Measurements from ENCODE around the gene TUBB1.

TUBB1 gene

DNA sequence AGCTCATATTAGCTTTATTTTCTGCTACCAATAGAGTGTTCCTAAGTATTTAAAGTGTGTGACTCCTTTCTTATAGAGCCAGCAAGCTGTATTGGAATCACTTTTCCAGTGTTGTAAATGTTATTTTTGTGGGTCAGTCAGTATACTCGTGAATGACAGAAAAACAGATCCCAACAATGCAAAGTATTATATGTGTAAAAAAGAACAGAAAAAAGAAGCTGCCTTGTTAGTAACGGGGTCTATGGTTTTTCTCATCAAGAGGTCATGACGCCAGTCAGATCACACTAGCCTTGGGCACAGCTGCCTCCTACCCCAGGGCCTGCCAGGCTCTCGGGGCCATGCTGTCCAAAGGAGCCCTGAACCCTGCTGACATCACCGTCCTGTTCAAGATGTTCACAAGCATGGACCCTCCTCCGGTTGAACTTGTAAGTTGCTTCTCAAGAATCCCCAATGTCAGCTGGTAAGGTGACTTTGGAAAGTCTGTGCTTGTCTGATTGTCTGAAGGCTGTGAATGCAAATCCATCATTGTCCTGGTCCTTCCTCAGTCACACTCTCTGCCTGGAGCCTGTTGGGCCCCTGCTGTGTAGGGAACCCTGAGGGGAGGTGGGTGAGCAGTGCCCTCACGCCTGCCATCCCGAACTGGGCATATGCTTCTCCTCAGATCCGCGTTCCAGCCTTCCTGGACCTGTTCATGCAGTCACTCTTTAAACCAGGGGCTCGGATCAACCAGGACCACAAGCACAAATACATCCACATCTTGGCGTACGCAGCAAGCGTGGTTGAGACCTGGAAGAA is 28.4 kb upstream of the TUBB1 start:
- no peak for DNase-seq

DNA sequence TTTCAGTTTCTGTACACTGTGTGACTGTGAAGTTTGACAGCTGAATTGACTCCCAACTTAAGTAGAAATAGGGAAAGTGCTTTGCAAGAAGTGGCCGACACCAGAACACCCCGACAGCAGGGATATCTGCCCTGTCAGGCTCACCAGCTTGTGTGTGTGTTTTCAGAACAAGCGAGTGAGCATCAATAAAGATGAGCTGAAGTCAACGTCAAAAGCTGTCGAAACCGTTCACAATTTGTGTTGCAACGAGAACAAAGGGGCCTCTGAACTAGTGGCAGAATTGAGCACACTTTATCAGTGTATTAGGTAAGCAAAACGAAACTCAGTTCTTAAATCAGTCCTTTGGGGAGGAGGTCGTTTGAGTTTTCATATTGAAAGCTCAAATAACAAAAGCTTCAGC is 27.5 kb upstream of the TUBB1 start:
- DNase-seq: no peak

DNA sequence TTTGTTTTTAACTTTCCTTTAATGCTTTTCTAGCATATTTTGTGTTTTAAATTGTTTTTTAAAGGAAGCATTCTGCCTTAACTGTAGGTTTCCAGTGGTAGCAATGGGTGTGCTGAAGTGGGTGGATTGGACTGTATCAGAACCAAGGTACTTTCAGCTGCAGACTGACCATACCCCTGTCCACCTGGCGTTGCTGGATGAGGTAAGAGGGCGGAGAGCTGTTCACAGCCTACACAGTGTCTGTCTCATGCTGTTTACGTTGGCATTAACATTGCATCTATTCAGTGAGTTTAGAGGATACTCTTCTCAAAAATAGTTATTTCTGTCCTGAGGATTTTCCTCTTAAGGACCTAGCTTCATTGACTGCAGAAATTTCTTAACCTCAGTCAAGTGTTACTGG is 26.3 kb upstream of the TUBB1 start:
- no peak for DNase-seq

DNA sequence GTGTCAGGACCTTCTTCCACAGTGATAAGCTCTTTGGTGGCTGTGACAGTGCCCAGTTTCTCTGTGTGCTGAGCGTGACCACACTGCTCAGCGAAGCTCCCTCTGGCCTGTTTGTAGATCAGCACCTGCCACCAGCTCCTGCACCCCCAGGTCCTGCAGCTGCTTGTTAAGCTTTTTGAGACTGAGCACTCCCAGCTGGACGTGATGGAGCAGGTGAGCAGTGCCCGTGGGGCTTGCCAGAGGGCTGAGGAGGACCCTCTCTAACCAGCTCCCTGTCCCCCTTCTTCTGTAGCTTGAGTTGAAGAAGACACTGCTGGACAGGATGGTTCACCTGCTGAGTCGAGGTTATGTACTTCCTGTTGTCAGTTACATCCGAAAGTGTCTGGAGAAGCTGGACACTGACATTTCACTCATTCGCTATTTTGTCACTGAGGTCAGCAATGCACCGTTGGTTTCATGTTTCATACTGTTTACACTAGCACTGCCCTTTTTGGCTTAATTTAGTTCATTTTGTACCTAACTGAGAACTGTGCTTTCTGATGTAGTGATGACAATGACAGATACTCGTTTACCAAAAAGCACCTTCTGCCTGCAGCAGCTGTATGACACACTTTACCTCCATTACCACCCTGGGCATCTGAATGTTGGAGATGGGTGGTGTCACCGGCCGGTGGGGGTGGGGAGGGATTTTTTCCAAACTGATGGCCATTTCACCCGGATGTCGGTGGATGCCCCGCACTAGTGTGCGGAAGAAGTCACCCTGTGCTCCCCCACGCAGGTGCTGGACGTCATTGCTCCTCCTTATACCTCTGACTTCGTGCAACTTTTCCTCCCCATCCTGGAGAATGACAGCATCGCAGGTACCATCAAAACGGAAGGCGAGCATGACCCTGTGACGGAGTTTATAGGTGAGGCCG is 25.6 kb upstream of the TUBB1 start:
- no peak for DNase-seq

DNA sequence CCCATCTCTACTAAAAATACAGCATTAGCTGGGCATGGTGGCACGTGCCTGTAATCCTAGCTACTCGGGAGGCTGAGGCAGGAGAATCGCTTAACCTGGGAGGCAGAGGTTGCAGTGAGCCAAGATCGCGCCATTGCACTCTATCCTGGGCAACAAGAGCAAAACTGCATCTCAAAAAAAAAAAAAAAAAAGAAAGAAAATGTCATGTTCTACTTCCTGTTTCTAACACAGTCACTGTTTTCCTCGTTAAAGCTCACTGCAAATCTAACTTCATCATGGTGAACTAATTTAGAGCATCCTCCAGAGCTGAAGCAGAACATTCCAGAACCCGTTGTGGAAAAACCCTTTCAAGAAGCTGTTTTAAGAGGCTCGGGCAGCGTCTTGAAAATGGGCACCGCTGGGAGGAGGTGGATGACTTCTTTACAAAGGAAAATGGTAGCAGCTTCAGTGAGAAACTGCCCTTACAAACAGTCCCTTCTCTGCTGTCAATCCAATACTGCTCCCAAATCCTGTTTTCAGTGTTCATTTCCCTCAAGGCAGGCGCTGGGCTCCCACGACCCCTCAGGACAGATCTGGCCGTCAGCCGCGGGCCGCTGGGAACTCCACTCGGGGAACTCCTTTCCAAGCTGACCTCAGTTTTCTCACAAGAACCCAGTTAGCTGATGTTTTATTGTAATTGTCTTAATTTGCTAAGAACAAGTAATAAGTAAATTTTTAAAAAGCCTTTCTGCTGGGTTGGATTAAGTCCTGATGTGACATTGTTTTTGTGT is 24.7 kb upstream of the TUBB1 start:
- no peak for DNase-seq

DNA sequence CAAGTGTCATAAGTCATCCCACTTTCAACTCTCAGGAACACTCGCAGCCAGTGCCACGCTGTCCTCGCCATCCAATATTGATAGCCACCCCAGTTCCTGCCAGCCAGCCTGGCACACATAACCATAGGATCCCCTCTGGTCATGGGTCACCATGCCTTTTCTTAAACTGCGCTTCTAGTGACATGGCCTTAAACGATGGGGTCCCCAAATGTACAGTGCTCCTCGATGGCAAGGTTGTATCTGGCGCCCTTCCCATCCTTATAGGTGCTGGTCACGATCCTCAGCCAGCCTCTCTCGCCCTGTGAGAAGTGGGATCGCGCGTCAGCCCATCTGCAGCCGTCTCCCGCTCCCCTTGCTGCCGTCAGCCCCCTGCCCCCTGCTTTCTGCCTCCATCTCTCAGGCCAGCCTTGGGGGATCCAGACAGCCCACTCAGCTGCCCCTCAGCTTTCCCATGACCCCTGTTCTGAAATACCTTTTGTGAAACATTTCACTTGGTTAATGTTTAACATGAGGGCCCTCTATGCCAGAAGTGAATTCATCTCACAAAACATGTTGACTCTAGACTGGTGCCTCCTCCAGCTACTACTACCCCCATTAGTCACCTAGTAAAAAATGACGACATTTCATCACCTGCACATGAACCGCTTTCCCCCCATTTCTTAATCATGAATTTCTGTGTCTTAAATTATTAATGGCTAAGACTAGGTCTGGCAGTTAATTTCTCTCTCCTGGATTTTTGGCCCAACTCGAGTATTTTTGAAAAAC is 23.6 kb upstream of the TUBB1 start:
- no peak for DNase-seq

DNA sequence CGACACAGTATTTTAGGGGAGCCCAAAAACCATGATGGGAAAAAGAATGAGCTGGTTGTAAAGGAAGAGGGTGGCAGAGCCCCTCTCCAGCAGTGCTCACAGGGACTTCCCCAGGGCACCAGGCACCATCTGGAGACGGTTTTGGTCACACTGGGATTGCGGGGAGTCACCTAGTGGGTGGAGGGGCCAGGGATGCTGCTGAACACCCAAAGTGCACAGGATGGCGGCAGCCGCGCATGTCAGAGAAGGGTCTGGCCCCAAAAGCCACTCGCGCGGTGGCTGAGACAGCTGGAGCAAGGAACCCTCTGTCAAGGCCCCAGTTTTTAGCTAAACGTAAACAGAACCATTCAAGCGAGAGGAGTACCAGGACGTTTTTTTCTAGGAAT is 23.0 kb upstream of the TUBB1 start:
- DNase-seq: no peak

DNA sequence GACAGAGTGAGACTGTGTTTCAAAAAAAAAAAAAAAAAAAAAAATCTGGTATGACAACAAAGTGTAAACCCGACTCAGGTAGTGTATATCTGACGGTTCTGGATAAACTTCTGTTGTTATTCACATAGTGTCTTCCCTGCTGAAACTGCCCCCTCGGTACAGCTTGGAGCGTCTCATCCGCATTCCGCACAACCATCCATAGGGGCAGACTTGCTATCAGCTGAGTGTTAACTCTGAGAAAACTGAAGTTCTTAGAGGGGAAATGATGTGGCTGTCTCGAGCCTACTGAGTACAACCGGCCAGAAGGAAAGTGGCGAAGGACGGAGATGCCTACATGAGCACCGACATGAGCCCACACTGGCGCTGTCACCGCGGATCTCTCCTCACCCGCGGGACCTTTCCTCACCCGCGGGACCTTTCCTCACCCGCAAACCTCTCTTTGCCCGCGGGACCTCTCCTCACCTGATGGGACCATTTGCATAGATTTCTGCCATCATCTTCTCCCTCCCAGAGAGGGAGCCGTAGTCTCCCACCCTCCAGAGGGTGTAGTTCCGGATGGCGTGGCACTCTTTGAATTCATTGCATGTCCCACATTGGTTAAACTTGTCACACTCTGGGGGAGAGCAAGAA is 22.0 kb upstream of the TUBB1 start:
- DNase-seq: no peak

DNA sequence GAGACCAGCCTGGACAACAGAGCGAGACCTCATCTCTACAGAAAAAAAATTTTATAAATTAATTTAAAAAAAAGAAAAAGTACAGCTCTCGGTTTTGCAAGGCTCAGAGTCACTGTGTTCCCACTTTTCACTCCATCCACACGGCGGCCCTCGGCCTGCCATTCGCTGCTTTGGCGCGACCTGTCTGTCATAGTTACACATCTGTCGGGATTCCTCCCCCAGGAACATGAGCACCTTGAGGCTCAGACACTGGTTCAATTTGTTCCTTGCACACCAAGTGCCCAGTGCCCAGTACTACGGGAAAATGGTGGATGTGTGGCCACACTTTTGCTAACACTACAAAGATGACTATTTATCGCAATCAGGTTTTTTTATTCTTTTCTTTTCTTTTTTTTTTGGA is 20.6 kb upstream of the TUBB1 start:
- no peak for DNase-seq

DNA sequence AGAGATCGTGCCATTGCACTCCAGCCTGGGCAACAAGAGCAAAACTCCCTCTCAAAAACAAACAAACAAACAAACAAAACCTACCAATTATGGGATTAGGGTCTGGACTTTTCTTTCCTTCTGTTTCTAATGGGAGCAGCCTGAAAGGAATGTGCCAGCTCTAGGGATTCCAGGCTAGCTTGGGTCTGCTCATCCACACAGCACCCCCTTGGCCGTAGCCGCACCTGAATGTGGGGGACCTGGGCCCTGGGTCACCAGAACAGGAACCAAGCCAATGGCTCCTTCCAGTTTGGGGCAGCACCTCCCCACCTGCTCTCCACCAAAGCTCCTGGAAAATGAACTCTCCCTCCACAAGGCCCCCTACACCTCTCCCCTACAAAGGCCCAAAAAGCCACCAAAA is 18.9 kb upstream of the TUBB1 start:
- no peak for DNase-seq

DNA sequence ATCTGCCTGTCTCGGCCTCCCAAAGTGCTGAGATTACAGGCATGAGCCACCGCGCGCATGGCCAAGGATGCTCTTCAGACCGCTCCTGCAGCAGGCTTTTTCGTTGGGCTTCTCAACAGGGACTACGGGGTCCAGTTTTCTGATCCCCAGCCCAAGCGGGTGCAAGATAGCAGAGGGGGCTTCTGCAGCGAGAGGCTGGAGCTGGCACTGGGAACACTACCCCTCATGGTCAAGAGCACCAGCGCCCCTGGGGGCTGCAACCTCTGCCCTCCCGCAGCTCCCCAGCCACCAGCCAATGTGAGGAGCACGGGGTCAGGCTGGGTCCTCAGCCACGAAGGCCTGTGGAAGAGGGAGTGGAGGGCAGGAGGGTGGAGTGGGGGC is 18.2 kb upstream of the TUBB1 start:
- DNase-seq: no peak

DNA sequence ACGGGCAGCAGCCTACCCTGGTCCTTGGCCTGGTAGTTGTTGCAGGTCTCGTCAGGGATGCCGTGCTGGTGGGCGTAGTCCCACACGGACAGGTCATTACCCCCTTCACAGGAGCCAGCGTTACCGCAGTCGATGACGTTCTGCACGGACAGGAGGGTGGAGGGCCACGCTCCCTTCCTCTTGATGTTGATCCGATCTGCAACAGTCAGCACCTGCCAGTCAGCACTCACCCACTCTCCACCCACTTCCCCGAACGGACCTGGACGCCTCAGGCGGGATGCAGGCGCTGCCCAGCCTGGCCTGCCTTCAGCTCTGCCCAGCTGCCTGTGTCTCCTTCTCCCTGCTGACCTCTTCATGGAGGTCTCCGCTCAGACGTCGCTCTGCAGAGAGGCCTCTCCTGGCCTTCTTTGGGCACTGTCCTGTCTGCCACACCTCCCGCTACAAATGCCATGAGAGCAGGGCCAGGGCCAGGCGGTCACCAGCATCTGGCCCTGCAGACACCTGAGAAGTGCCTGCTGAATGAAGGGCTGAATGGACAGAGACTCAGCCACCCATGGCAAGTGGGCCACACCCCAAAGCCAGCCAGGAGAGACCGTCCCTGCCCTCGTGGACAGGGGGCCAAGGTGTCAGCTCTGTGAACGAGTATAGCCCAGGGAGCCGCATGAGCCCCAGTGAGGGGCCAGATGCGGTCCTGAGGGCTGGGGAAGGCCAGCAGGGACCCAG is 17.6 kb upstream of the TUBB1 start:
- no peak for DNase-seq

DNA sequence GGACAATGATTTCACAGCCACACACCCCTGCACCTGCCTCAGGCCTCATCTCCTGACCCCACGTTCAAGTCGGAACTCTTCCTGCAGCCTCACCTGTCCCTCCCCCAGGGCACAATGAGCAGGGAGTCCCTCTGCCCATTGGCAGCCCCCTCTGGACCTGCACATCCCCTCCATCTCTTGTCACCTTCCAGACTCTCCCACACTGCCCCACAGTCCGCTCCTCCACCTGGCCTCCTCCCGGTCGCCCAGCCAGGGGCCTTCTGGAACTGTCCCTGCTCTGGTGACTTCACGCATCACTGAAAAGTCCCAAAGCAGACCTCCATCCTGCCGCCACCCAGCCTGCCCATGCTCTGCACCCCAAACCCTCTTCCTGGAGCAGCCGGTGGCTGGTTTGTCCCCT is 16.8 kb upstream of the TUBB1 start:
- no peak for DNase-seq

DNA sequence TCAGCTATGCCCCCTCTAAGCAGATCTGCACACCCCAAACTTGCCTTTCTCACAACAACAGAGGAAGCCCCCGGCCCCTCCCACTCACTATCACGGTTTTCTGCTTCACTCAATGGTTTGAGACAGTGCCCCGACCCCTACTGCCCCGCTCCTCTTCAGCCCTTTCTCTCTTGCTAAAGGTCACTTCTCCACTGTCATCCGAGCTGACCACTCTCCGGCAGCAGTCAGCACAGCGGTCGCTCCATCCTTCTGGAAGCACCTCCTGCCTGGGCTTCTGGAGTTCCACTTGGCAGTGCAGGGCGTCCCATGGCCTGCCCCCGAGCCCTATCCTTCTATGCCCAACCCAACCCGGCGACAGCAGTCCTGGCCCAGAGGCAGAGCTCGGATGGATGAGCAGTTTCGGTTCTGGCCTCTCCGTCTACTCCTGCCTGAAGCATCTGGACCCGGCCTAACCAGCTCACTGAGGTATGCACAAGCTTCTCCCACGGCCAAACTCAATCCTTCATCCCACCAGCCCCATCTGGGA is 16.3 kb upstream of the TUBB1 start:
- no peak for DNase-seq

DNA sequence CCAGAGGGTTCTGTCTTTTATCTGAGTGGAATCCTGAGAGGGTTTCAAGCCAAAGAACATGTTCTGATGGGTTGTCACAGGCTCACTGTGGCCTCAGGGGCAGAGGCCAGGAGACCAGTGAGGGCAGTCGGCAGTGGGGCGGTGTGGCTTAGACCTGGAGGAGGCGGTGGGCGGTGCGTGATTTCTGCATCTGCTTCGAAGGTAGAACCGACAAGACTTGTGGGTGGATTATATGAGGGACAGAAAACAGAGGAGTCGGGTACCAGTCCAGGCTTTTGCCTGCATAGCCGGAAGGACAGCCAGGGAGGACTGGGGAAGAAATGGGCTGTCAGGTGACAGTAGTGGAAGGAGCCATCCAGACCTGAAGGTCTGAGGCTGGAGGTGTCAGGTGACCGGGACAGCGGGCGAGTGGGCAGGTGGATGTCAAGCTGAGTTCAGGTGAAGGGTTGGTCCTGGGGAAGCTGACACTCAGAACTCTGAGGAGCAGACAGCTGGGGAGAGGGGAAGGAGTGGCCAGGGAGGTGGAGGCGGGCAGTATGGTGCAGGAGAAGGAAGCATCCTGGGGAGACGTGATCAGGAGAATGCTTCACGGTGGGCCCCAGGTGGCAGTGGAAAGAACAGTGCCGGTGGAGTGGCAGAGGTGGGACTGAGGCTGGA is 15.3 kb upstream of the TUBB1 start:
- no peak for DNase-seq

DNA sequence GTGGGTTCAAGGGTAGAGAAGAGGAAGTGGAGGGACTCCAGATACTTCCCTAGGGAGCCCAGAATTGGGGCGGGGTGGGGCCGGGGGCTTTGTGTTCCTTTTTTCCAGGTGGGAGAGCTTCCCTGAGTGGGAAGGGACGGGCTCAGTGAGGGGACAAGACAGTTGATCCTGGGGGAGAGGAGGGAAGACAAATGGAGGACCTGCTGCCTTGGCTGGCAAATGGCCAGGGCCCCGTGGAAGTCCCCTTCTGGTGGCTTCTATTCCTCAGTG is 14.8 kb upstream of the TUBB1 start:
- DNase-seq: no peak

DNA sequence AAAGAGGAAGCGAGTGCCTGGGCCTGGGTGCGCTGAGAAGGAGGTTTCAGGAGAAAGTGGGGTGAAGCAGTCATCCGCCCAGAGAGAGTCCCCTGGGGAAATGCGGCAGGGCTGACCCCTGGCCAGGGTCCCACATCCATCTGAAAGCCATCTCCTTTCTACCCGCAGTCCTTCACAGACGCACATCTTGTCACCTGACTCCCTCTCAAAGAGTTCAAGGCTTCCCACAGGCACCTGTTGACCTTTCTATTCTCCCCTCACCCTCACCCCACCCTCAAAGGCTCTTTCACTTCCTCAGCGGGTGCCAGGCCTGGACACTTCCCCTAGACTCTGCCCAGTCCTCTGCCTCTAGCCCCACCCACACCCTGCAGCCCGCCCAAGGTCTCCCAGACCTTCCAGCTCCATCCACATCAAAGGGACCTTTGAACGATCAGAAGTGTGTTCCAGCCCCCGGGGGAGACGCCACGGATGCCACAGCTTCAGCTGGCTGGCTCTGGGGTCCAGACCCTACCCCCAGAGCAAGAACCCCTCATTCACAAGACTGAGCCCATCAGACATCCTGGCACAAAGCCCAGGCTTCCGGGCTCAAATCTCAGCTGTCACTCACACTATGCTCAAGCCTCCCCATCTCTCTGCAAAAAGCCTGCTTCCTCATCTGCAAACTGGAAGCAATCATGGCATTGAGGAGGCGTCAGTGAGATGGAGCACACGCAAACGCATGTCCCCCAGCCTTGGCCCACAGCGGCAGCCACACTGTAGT is 14.3 kb upstream of the TUBB1 start:
- DNase-seq: no peak

DNA sequence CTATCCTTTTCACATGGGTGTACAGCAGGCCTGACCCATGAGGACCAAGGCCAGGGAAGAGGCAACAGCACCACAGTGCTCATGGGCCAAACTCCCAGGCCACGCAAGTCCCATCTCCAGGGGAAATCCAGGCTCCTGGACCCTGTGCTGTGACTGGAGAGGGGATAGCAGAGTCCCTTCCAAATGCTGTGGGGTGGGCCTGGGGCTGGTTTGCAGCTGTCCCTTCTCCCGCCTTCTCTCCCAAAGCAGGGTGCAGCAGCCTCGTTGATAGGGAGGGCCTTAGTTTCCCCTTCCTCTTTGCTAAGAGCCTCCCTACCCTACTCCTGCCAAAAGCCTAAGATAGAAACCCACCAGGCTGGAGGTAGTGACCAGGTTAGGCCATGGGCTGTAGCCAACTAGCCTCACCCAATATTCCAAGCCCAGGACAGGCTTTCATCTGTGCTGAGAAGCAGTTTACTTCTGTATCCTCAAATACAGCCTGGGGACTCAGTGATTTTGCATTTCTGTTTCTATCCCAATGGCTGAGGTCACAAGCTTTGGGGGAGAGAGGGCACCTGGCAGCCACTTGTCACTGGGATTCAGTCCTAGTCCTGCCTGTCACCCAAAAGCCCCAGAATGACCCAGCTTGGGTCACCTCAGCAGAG is 13.6 kb upstream of the TUBB1 start:
- DNase-seq: no peak

DNA sequence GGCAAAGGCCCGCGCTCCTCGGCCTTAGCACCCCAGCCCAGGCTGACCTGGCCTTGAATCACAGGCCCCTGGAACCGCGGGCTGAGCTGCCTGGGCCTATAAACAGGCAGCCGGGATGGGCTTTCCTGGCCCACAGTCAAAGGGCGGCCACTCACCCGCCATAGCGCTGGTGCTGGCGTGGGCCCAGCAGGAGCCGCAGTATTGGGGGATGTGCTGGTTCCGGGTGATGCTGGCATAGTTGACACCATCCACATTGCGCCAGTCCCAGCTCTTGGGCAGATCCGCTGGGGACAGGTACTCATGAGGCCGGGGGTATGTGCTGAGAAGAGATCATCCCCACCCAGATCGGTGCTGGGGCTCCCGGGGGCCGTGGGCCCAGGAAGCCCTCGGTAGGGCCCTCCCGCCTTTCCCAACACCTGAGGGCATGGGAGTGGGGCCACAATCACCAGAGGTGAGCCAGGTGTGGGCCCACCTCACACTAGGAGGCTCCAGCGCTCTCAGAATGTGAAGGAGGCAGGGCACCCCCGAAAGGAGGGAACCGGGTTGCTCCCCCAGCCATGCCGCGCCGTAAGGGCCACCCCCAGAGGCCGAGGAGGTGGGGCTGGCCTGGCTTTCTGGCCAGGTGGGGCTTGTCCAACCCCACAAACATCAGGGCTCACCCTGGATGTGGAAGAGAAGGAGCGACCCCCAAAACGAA is 12.9 kb upstream of the TUBB1 start:
- no peak for DNase-seq

Measured in fibroblast of skin of right biceps (primary cell).